Chondrocyte (in vitro differentiated cells): Measurements from ENCODE around the gene MLIP. TPM values are rescaled to one million over a fixed set of nuclear protein-coding genes. Genes with fewer than 3 reads are reported as not detected.

Source experiments
- DNase-seq: peaks from one replicate; pipeline ENCODE4 v3.0.0; 2021; ENCODE audit warnings: mixed read lengths, low spot score
- H3K27ac Mint-ChIP-seq: one replicate; pipeline ENCODE4 v1.8.0; 2021; ENCODE audit warnings: mild to moderate bottlenecking, moderate library complexity, mixed read lengths; ENCODE audit not compliant: unreplicated experiment
- H3K27me3 Mint-ChIP-seq: 2 replicates; pipeline ENCODE4 v1.8.0; 2021; ENCODE audit warnings: low read depth, mixed read lengths
- H3K36me3 Mint-ChIP-seq: 2 replicates; pipeline ENCODE4 v1.8.0; 2021; ENCODE audit warnings: low read depth, mixed read lengths
- H3K4me1 Mint-ChIP-seq: 2 replicates; pipeline ENCODE4 v1.8.0; 2021; ENCODE audit warnings: low read depth, mild to moderate bottlenecking, mixed read lengths
- H3K4me3 Mint-ChIP-seq: one replicate; pipeline ENCODE4 v1.8.0; 2021; ENCODE audit warnings: mild to moderate bottlenecking, moderate library complexity, mixed read lengths; ENCODE audit not compliant: unreplicated experiment
- H3K9me3 Mint-ChIP-seq: 2 replicates; pipeline ENCODE4 v1.8.0; 2021; ENCODE audit warnings: low read depth, mixed read lengths
- total RNA-seq: library from RNA; stranded (reverse); gene quantifications from 3 replicates; pipeline ENCODE4 v1.2.1, GENCODE V29; 2021
- TF ChIP-seq, protein P1 (sequence below): fragments of 200-600 bp; sonication (generic); IDR thresholded peaks from 2 replicates; pipeline ENCODE4 v1.5.0; 2021; ENCODE audit warnings: antibody characterized with exemption, mild to moderate bottlenecking, moderate library complexity

MLIP gene
- total RNA-seq, 1 donor from 2014 or later = not detected

DNA sequence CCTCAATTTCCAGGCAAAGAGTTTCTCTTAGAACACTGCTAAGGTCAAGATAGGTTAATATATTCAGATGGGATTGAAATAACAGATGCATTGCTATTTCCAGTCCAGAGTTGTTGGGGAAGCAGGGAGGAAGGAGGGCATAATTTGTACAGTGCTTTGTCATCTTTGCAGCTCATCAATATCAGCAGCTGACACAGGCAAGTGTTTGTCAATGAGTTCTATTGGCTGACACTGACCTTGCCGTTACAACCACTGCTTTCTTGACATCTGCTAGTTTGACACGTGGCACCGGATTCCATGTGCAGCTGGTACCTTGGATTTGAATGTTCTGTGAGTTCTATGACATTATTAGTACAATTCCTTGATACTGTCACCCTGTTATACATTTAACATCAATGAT lies 28.0 kb upstream of the MLIP start:
- no peak for DNase-seq
- H3K4me3 Mint-ChIP-seq = no peak overlapping the region
- H3K4me1 Mint-ChIP-seq = peaks cover 15% of the 10 kb centered on the region
- no peaks in the 10 kb centered on the region for H3K9me3 Mint-ChIP-seq
- no peak overlapping the region for H3K27ac Mint-ChIP-seq
- no peaks in the 10 kb centered on the region for H3K27me3 Mint-ChIP-seq
- TF ChIP-seq, protein P1, sequence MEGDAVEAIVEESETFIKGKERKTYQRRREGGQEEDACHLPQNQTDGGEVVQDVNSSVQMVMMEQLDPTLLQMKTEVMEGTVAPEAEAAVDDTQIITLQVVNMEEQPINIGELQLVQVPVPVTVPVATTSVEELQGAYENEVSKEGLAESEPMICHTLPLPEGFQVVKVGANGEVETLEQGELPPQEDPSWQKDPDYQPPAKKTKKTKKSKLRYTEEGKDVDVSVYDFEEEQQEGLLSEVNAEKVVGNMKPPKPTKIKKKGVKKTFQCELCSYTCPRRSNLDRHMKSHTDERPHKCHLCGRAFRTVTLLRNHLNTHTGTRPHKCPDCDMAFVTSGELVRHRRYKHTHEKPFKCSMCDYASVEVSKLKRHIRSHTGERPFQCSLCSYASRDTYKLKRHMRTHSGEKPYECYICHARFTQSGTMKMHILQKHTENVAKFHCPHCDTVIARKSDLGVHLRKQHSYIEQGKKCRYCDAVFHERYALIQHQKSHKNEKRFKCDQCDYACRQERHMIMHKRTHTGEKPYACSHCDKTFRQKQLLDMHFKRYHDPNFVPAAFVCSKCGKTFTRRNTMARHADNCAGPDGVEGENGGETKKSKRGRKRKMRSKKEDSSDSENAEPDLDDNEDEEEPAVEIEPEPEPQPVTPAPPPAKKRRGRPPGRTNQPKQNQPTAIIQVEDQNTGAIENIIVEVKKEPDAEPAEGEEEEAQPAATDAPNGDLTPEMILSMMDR = no peak
- H3K36me3 Mint-ChIP-seq = no peaks in the 10 kb centered on the region

GRCh38 chr6:54084231-54084630 lies 27.0 kb upstream of the MLIP start:
- no peaks in the 10 kb centered on the region for H3K27me3 Mint-ChIP-seq
- no peaks in the 10 kb centered on the region for H3K36me3 Mint-ChIP-seq
- peaks cover 15% of the 10 kb centered on the region for H3K4me1 Mint-ChIP-seq
- H3K9me3 Mint-ChIP-seq = no peaks in the 10 kb centered on the region
- TF ChIP-seq, protein P1 = no peak
- no peak overlapping the region for H3K27ac Mint-ChIP-seq
- no peak for DNase-seq
- H3K4me3 Mint-ChIP-seq = no peak overlapping the region

GRCh38 chr6:54085047-54085446 lies 26.2 kb upstream of the MLIP start:
- no peak overlapping the region for H3K4me3 Mint-ChIP-seq
- H3K27ac Mint-ChIP-seq = no peak overlapping the region
- no peaks in the 10 kb centered on the region for H3K9me3 Mint-ChIP-seq
- TF ChIP-seq, protein P1 = no peak
- peaks cover 15% of the 10 kb centered on the region for H3K4me1 Mint-ChIP-seq
- H3K27me3 Mint-ChIP-seq = no peaks in the 10 kb centered on the region
- DNase-seq = no peak
- H3K36me3 Mint-ChIP-seq = no peaks in the 10 kb centered on the region

- Mint-ChIP-seq H3K9me3 (no peaks in the 10 kb centered on the region), H3K27ac (no peak overlapping the region), H3K4me1 (peaks cover 15% of the 10 kb centered on the region), H3K36me3 (no peaks in the 10 kb centered on the region), H3K4me3 (no peak overlapping the region), H3K27me3 (no peaks in the 10 kb centered on the region)
- TF ChIP-seq, protein P1 = no peak
- no peak for DNase-seq
These were observed 25.7 kb upstream of the MLIP start for GRCh38 chr6:54085541-54085940.

DNA sequence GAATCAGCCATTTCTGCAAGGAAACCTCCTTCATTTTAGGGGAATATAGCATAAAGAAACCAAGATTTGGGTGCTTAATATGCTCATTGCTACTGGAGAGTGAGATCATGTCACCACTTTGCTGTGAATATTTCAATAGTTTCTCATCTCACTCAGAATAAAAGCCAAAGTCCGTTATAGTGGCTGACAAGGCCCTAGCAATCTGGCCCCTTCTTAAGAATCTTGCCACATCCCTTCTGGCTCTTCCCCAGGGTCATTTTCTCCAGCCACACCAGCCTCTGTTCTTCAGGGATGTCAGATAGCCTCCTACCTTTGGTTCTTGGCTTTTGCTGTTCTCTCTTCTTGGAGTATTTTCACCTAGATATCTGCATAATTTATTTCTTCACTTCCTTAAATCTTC lies 24.8 kb upstream of the MLIP start:
- Mint-ChIP-seq H3K27me3 (no peaks in the 10 kb centered on the region), H3K27ac (no peak overlapping the region), H3K4me3 (no peak overlapping the region), H3K9me3 (no peaks in the 10 kb centered on the region), H3K4me1 (peaks cover 15% of the 10 kb centered on the region), H3K36me3 (no peaks in the 10 kb centered on the region)
- DNase-seq = no peak
- TF ChIP-seq, protein P1 = no peak
